GM12873 (cell line): Measurements from ENCODE around the gene GLS2.

Source experiments
- CTCF ChIP-seq: IDR thresholded peaks from 2 replicates; pipeline ENCODE4 v1.5.1; 2012; ENCODE audit warnings: low read depth, mild to moderate bottlenecking, moderate library complexity, low read length, control low read depth; ENCODE audit not compliant: insufficient read depth; ENCODE audit errors: missing control alignments

GLS2 gene

GRCh38 chr12:56521590-56522371 lies 33.8 kb upstream of the GLS2 start, which contains the start of gene RBMS2:
Gene RBMS2, plus strand, starts transcription at chr12:56521820. Its CDS starts 204 bp downstream, at chr12:56522024.
- TF ChIP-seq CTCF = no peak

GRCh38 chr12:56521209-56521589 lies 33.2 kb upstream of the GLS2 start:
- TF ChIP-seq CTCF = no peak

- TF ChIP-seq CTCF = no peak
These were observed 32.5 kb upstream of the GLS2 start for GRCh38 chr12:56520506-56520905.

- no peak for TF ChIP-seq CTCF
These were observed 32.1 kb upstream of the GLS2 start for GRCh38 chr12:56520048-56520447.

DNA sequence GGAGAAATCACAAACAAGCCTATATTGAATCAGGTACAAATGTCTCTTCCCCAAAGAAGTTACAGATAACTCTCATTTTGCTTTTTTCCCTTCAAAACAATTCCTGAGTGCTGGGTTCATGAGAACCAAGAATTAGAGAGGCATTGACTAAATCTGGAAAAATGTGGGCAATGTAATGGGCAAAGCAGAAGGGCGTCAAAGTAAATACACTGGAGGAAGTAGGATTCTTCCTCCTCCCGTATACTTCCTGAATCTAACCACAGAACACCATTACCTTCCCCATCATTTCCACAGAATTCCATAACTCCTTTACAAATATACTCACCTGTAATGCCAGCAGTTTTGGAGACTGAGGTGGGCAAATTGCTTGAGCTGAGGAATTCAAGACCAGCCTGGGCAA lies 30.6 kb upstream of the GLS2 start:
- no peak for TF ChIP-seq CTCF

GRCh38 chr12:56517854-56518253 lies 29.9 kb upstream of the GLS2 start:
- no peak for TF ChIP-seq CTCF

DNA sequence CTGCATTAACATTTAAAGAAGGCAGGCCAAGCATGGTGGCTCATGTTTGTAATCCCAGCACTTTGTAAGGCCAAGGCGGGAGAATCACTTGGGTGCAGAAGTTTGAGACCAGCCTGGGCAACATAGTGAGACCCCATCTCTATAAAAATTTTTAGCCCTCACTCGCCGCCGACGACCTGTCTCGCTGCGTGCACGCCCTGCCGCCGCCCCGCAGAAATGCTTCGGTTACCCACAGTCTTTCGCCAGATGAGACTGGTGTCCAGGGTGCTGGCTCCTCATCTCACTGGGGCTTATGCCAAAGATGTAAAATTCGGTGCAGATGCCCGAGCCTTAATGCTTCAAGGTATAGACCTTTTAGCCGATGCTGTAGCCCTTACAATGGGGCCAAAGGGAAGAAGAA lies 22.8 kb upstream of the GLS2 start:
- no peak for TF ChIP-seq CTCF
